Measurements from ENCODE around the gene TM4SF4.

Gene TM4SF4

DNA sequence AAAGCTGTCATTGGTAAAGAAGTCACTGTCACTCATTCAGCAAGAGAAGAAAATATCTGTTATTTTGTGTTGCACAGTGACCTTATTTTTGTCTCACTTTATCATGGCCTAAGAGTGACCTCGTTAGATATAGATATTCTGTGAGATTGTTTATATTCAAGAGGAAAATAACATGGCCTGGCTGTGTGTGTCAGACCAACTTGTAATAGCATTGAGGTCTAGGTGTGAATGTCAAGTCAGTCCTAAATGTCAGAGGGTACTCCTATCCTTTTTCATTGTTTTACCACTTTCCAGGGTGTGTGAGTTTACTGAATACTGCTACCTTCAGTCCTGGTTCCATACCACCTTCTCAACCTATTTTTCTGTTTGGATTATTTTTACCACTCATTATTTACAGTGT is 18.5 kb upstream of the TM4SF4 start:
- DNase-seq (ENCODE audit: low read depth): no peak

DNA sequence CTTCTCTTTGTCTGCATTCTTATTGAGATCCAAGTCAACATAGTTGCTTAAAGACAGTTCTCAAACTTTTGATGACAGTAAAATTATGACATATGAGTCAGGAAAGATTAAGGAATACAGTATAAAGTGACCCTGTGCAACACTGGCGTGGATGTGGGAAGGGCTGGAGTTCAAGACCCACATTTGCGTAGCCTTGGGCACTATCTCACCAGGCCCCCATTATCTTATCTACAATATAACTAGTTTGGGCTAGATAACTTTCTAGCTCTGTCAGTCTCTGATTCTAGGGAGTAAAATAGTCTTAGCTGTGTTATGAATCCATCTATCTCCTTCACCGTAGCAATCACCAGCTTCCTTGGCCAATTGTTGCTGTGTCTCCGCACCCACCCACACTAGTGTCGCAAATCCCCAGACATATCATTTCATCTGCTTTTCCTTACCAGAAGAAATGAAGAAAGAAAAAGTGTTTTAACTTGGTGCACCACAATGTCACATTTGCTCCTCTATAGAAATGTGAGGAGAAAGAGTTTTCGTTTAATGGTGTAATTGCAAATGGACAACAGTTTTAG is 14.9 kb upstream of the TM4SF4 start:
- no peak for DNase-seq (ENCODE audit: low read depth)

DNA sequence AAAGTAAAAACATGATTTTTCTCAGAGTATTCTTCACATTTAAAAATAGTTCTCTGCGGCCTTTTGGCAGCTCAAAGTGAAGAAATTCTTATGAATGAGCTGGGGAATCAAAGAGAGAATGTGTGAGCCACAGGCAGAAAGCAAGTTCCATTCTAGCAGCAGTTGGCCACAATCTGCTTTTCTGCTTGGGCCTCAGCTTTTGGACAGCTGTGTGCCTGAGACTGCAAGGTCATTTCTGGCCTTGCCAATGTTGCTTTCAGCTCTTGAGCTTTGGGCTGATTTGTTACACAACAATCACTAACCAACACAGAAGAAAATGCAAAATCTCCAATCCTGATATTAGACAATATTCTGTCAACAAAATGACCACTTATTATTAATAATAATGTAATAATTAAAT is 14.4 kb upstream of the TM4SF4 start:
- no peak for DNase-seq (ENCODE audit: low read depth)

DNA sequence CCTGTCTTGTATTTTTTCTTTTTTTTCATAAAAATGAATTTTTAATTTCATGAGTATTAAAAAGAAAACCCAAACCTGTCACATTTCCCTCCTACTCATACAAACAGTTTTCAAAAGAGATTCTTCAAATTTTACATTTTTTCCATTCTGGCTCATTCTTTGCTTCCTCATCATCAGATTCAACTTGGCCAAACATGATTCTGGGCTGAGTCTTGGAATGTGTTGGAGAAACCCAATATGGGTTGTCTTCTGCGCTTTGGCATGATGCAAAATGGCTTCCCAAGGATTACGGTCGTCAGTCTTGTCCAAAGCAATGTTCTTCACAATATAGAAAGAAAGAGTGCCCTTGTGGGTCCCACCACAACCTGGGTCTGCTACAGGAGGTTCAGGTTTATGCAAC is 12.4 kb upstream of the TM4SF4 start:
- DNase-seq (ENCODE audit: low read depth): no peak

DNA sequence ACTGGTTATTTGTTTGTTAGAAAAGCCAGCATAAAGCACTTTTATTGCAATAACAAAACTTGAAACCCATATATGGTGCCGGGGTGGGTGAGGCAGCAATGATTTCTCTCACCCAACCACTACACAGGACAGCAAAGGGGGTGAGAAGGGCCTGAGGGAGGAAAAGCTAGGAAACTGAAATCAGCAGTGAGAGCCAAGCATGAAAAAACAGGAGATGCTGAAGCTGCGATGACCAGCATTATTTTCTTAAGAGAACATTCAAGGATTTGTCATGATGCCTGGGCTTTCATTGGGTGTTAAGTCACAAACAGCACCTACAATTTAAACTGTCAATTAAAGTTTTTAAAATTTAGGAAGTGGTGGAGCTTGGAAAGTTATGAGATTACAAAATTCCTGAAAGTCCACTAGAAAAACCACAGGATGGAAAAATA is 11.9 kb upstream of the TM4SF4 start:
- no peak for DNase-seq (ENCODE audit: low read depth)

DNA sequence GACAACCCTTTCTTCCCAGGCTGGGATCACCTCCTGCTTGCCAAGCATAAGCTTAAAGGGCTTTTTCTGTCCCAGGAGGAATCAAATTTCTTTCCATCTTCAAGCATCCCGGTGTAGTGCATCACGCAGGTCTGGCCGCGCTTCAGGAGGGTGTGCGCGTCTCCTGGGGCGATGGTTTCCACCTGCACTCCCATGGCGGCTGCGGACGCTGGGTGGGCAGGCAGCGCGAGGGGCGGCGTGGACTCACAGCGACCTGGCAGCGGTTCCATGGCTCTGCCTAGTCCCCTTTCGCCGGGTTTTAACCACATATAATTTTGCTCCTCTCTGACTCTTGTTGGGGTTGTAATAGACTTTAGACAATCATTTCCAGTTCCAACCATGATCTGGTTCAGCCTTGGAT is 10.6 kb upstream of the TM4SF4 start:
- DNase-seq (ENCODE audit: low read depth): no peak

DNA sequence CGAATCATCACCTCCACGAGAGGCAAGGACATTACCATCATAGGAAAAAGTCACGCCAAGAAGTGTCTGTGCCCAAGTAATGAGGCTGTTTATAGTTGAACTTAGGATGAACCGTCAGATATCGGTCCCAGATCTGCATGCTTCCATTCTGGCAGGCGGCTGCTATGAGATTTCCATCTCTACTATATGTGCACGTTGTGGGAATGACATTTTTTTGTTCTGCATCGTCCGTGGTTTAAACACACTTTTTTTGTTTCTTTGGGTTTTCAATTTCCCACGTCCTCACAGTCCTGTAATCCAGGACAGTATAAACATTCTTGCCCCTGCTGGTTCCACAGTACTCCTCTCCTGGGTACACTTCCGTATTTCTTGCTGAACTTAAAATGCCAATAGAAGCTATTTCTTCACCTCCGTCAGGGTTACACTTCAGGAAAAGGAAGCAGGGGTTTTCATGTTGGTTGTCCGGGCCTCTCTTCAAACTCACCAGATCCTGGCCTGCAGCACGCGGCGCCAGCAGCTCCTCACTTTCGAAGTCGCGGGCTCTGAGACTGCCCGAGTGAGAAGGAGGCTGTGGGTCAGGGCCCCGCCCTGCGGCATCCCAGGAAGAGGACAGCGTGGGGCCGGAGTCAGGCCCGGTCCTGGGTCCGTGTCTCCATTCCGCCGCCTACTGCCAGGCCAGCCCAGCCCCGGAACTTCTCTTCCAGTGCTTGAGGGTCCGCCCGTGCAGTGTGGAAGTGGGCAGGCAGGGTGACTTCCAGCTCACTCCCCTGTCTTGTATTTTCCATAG is 9.8 kb upstream of the TM4SF4 start:
- no peak for DNase-seq (ENCODE audit: low read depth)

DNA sequence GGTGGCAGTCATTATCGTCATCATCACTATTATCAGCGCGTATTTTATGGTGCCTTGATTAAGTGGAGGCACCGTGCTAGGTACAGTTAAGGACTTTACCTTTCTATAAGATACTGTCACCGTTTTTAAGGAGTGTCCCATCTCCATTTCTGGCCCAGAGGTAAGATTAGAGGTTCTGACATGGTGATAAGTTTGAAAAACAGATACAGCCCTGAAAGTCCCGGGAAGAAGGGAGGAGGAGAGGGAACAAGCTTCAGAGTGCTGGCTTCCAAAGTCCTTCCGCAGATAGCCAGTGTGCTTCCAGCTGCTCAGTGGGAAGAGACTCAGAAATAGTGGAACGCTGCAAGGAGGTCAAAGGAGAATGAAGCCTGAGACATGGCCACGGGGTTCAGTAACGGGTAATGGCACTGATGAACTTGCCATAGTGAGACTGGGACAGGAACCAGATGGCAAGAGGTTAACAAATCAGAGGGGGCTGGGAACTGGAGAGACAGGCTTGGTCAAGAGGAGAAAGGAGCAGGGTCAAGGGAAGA is 9.1 kb upstream of the TM4SF4 start:
- DNase-seq (ENCODE audit: low read depth): no peak

DNA sequence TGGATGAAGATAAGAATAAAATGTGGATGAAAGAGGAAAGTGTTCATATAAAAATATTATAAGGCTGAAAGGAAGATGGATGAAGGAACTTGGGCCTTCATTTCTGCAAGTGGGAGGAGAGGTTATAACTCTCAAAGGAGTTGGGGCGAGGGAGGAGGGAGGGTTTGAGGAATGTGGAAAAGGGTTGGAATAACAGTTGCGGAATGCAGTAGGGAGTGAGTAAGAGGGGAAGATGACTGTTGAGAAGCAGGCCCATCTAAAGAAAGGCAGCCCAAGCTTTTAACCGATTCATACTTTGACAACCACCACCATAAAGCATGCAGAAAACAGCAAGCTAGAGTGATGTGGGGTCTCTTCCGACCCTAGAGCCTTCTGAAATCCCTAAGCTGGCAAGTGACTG is 8.3 kb upstream of the TM4SF4 start:
- no peak for DNase-seq (ENCODE audit: low read depth)

DNA sequence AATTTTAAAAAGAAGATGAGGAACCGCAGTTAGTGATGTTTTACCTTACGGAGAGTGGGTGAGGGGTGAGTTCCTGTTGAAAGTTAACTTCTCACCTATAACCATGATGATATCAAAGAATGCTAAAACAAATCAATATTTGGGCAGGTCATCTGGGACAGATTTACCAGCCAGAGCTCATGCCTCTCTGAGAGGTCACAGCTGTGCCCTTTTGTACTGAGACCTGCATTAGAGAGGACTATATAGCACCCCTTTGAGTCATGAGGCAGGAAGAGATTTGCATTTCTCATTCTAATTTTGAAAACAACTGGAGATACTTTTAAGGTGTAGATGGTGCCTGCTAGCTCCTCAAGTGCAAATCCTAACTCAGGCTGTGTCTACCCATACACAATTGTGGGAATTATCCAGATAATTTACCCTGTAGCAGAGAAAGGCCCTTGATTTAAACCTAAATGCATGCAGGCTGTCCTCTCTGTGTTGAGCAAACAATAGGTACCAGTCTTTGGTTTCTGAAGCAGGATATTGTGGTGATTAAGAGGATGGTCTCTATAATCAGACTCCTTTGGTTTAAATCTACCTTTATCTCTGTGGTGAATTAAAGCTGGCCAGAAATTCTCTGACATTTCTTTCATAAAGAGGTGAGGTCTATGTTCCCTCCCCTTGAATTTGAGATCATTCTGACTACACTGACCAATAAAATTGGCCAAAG is 5.8 kb upstream of the TM4SF4 start:
- DNase-seq (ENCODE audit: low read depth): no peak

DNA sequence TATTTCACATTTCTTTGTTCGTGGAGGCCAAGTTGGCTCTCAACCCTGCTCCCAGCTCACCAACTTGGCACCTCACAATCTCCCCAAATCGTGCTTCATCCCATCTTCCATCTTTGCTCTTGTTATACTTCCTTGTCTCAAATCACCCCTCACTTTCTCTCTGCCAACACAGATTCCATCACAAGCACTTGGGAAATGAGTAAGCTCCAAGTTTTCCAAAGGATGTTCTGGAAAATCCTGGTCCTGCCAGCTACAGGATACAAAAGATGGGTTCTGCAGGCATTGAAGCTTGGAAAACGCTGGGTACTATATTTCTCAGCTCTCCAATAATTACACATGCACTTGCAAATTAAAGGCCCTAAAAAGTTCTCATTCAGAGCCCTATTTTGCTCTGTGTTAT is 4.1 kb upstream of the TM4SF4 start:
- DNase-seq (ENCODE audit: low read depth): no peak

DNA sequence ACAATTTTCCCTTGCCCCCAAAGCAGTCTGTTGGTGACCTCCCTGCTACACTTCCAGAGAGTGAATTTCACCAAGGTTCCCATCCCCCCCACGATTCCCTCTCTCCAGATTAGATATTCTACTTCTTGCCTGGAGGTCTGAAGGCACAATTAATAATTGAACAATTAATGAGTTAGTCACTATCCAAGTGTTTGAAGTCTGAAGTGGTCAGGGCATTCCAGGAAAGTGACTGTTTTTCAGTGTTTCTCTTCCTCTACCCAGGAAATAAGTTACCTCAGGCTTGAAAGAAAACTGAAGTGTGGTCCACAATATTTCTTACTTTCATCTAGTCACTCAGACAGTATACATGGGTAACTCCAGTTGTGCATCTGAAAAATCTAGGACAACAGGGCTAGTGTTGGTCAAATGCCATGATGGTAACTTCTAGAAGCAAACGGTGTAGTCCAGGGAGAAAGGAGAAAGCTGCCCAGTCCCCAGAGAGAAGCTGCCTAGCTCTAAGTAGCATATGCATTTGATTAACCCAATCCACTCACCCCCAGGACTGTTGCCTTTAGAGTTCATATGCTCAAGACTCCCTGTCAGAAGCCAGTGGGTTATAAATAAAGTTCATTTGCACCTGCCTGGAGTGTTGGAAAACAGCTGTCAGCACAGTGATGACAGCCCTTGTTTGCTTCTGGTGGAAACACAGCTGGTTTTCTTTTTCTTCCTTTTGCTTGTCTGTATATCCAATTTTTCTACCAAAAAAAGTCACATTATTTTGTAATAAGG is 2.3 kb upstream of the TM4SF4 start:
- DNase-seq (ENCODE audit: low read depth): no peak

DNA sequence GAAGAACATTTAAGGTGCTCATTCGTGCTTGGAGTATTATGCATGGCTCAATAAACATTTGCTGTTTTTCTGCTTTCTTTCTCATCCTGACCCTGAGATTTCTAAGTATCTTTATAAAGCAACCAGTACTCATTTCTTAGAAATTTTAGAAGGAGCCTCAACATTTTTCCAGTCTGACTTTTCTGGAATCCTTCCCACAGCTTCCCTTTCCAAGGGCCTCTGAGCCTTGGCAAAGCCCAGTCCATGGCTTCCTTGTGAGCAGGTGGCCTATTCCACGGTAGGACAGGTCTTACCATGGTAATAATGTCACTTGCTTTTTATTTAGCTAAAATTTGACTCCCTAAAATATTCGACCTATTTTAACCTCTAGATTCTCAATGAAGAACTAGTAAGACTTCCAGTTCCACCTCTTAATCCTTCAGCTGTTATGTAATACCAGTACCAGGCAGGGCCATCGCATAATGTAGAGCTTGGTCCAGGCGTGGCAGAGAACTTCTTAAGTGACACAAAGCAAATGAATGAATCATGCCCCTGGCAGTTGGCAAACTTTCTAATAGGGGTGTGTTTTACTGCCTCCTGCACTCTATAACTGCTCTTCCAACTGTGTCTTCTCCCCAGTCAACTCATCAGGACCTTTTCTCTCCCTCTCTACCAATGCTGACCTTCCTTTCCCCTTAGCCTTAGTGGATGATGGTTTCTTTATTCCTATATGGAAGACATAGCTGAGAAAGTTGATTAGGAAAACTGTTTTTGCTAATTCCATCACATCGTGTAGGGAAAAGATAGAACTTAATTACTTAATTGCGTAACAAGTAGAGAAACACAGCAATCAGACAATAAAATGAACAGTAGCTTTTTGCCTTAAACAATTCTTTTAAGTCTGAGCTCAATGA is 894 bp upstream of the TM4SF4 start:
- DNase-seq (ENCODE audit: low read depth): no peak

DNA sequence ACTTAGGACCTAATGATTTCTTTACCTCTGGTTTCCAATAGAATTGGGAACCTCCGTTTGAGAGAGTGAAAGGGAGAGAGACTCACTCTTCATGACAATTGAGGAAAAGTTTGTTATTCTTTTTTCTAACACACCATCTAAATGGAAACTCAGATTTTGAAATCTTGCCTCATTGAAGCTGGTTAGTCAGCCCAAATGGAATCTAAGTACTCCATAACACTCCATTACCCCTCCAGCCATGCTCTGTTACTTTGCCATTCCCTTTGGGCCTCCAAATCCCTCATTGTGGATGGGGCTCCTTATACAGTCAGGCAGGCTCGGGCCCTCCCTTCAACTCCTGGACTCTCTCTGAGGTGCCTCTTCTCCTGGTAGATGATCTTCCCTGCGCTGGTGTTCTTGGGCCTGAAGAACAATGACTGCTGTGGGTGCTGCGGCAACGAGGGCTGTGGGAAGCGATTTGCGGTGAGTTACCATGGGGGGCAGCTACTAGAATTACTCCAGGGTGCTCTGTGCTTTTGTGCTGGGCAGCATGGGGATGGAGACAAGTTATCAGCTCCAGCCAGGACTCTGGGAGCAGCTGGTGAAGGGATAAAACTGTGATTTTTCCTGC is 1.1 kb downstream of the TM4SF4 start:
- no peak for DNase-seq (ENCODE audit: low read depth)

DNA sequence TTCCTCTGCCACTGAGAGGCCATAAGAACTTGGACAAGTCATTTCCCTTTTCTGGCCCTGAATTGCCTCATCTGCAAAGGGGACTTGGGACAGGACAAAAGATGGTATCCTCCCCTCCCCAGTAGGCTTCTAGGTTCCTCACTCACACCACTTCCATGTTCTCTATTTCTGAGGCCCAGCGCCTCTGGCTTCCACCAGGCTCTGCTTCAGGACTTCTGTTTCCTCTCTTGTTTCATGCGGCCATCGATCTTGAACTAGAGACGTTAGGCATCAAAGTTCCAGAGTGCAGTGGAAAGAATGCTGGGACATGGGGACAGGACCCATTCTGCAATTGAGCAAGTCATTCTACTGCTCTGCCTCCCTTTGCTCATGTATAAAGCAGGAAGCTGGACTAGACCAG is 1.7 kb downstream of the TM4SF4 start:
- DNase-seq (ENCODE audit: low read depth): no peak

DNA sequence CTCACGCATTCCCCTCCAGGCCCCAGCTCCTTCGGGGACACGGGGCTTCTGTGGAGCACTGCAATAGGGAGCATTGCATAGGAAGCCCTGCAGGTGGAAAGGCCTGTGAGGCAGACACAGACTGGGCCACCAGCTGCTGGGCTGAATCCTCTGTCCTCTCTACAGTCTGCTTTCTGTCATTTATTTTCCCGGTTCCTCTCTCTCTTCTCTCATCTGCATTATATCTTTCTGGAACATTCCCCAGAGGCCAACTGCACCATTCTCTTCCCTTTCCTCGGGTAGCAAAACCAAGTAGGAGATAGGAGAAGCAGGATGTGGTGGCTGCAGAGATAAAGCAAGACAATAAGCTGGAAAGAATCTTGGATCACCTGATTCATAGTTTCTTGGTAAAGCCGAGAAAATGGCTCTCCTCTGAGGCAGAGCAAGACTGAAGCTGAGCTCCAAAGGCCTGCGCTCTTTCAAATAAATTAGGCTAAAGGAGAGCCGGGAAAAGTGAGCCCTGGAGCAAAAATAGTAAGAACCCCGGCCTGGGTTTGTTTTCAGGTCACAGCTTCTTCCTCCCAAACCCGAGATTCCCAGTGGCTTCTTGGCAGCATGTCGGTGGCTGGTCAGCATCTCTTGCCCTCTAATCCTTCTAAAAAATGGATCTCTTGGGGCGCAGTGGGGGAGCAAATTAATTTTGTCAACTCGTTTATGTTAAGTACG is 5.3 kb downstream of the TM4SF4 start:
- no peak for DNase-seq (ENCODE audit: low read depth)

DNA sequence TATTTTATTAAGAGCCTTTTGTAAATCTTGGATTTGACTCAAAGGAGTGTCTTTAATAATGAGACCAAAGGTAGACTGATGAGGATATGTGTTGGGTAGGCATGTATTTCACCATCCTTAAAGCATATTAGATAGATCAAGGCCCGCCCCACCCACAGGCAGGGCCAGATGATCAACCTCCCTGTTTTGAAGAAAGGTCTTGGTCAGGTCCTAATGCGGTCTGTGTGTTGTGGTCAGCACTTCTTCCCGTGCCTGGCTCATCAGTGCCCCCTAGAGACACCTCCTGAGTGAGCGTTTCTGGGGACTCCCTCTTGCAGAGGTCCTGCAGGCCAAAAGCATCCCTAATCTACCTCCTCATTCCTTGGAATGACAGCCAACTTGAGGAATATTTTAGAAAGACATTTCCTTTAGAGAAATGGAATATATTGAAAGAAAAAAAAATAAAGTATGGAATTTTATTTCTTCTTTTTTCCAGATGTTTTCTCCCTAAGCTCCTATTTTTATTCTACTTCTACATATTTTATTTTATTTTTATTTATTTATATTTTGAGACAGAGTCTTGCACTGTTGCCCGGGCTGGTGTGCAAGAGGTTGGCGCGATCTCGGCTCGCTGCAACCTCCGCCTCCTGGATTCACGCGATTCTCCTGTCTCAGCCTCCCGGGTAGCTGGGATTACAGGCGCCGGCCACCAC is 6.0 kb downstream of the TM4SF4 start:
- DNase-seq (ENCODE audit: low read depth): no peak

DNA sequence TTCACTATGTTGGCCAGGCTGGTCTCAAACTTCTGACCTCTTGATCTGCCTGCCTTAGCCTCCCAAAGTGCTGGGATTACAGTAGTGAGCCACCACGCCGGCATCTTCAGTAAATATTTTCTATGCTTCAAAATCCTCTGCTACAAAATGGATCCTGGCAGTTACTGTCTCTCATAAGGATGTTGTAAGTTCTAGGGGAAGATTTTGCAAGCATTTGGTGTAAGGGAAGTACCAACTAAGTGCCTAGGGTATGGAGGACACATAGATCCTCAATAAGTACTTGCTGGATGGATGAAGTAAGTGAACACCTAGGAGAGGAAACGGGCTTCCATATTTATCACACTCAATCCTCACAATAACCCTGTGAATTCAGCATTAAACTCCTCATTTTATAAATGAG is 6.6 kb downstream of the TM4SF4 start:
- DNase-seq (ENCODE audit: low read depth): no peak

DNA sequence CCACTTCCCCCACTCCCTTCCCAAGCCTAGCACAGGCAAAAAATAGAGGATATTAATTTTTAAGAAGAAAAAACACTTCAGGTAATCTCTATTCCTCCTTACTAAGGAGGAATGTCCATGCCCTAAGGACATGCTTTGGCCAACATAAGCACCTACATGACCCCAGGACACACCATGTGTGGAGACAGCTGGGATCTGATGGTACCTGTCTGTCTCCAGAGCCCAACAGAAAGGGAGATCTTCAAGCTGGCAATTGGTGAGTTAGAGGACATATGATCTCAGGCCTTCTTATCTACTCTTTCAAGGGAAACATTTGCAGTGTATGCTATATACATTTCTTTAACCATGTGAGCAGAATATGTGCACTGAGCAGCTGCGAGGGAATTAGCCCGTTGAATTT is 7.0 kb downstream of the TM4SF4 start:
- DNase-seq (ENCODE audit: low read depth): no peak

DNA sequence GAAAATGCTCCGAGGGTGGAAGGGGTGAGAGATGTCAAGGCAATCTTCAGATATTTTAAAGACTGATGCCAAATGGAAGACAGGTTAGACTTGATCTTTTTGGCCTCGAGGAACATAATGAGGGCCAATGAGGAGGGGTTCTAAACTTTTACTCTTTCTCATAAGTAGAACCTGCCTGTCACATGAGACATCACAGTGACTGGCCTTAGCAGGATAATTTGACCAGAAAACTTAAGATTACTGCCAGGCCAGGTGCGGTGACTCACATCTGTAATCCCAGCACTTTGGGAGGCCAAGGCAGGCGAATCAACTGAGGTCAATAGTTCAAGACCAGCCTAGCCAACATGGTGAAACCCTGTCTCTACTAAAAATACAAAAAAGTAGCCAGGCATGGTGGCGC is 12.2 kb downstream of the TM4SF4 start:
- DNase-seq (ENCODE audit: low read depth): no peak

Data from stimulated activated CD8-positive, alpha-beta memory T cell treated with anti-CD3 and anti-CD28 coated beads, Interleukin-12 subunit alpha, Interleukin-12 subunit beta, amount 100 ng/mL, for 1 hour (primary cell).